IgD-negative memory B cell (primary cell): Measurements from ENCODE around the gene TAF11. TPM values are rescaled to one million over a fixed set of nuclear protein-coding genes. Genes with fewer than 3 reads are reported as not detected.
"Not testable (repeated sequence)": the region's sequence is repeated elsewhere in the genome, so short reads cannot be mapped to it uniquely, and the experiment has no call there.

Source experiments
- H3K27ac Mint-ChIP-seq, 3 donors: one replicate each; pipeline ENCODE4 v1.8.0; 2020 to 2022; ENCODE audit warnings: mild to moderate bottlenecking in 3 of 3, mixed read lengths in 3 of 3, moderate library complexity in 1 of 3
- H3K27me3 Mint-ChIP-seq: one replicate; pipeline ENCODE4 v1.8.0; 2021; ENCODE audit warnings: mixed read lengths
- H3K36me3 Mint-ChIP-seq: one replicate; pipeline ENCODE4 v1.8.0; 2020; ENCODE audit warnings: mild to moderate bottlenecking, mixed read lengths
- H3K4me1 Mint-ChIP-seq, 3 donors: one replicate each; pipeline ENCODE4 v1.8.0; 2020 to 2022; ENCODE audit warnings: mixed read lengths in 3 of 3, mild to moderate bottlenecking in 1 of 3
- H3K4me3 Mint-ChIP-seq, 4 donors: one replicate each; pipeline ENCODE4 v1.8.0; 2020 to 2022; ENCODE audit warnings: mild to moderate bottlenecking in 4 of 4, mixed read lengths in 4 of 4, moderate library complexity in 3 of 4
- H3K9me3 Mint-ChIP-seq, 3 donors: one replicate each; pipeline ENCODE4 v1.8.0; 2020 to 2021; ENCODE audit warnings: mixed read lengths in 3 of 3, mild to moderate bottlenecking in 1 of 3
- polyA plus RNA-seq: library from polyadenylated mRNA; unstranded; fragments of 300-500 nt; fragmentation: Illumina TruSeq; gene quantifications from one replicate; pipeline ENCODE4 v1.2.3, GENCODE V29; 2021

The TAF11 gene
- polyA plus RNA-seq, 1 donor from 2014 or later, result 17.3 TPM

DNA sequence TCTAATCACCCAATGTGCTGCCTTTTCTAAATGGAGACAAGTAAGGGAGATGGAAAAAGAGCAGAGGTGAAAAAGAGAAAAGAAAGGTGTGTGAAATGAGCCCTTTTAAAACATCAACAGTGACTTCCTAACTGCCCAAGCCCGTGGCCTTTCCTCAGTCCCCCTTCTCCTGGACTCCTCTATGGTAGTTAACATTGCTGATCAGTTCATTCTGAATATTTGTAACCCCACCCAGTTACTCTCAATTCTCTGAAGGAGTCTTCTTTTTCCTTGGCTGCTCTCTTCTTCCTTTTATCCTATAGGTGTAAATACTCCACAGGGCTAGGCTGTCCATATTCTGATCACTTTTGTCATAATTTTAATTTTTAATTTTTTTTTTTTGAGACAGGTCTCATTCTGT is 27.1 kb downstream of the TAF11 start:
- Mint-ChIP-seq H3K36me3 (peaks cover 11% of the 10 kb centered on the region), H3K27ac (no peak overlapping the region), H3K4me1 (no peaks in the 10 kb centered on the region), H3K4me3 (no peak overlapping the region), H3K27me3 (no peaks in the 10 kb centered on the region), H3K9me3 (no peaks in the 10 kb centered on the region)

DNA sequence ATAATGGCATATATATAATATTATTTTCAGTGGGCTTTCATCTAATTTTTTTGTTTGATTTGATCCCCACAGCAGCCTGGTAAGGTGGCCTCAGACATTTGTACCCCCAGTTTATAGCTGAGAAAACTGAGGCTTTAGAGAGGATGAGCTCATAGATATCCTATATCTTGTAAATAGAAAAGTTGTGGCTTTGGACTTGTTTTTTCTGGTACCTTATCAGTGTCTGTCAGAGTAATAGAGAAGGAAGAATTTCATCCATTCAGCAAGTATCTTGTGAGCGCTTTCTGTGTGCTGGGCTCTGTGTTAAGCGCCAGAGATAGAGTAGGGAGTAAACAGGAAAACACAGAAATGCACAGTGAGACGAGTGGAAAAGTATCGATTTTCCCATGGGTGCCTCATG is 27.9 kb downstream of the TAF11 start:
- H3K27me3 Mint-ChIP-seq, result no peaks in the 10 kb centered on the region
- peaks cover 12% of the 10 kb centered on the region for H3K36me3 Mint-ChIP-seq
- no peak overlapping the region for H3K27ac Mint-ChIP-seq

DNA sequence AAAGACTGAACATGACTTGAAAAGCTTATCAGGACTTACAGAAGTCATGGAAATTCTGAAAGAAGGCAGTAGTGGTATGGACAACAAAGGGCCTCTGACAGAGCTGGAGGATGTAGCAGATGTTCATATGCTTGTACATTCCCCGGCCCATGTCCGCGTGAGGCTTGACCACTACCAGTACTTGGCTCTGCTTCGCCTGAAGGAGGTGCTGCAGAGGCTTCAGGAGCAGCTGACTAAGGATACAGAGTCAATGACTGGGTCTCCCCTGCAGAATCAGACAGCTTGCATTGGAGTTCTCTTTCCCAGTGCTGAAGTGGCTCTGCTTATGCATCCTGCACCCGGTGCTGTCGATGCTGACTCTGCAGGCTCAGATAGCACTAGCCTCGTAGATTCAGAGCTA is 29.2 kb downstream of the TAF11 start:
- no peak overlapping the region for H3K27ac Mint-ChIP-seq

More for the DNA sequence above, 27.9 kb downstream of the TAF11 start:
- H3K9me3 Mint-ChIP-seq, result no peaks in the 10 kb centered on the region
- H3K4me3 Mint-ChIP-seq, result no peak overlapping the region
- H3K4me1 Mint-ChIP-seq, result no peaks in the 10 kb centered on the region

DNA sequence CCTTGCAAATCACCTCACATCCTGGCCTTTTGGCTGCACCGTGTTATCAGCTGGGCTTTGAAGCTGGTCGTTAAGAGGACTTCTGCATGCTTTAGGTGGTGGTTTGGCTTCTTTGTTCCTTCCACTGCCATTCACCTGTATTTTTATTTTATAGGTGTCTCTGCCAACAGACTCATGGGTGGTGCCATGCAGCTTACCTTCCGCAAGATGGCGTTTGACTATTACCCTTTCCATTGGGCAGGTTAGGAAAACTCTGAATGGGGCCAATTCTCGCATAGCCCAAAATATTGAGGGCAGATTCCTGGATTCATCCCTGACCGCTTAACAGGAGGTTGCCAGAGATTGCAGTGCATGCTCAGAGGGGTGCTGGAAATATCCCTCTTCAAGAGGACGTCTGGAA is 32.4 kb downstream of the TAF11 start:
- Mint-ChIP-seq H3K36me3 (peaks cover 16% of the 10 kb centered on the region), H3K4me3 (no peak overlapping the region), H3K4me1 (peaks cover 0 to under 1% (median 0%) of the 10 kb centered on the region in 3 donors), H3K27ac (no peak overlapping the region), H3K9me3 (no peaks in the 10 kb centered on the region), H3K27me3 (no peaks in the 10 kb centered on the region)

More for the DNA sequence above, 29.2 kb downstream of the TAF11 start:
- Mint-ChIP-seq H3K27me3 (no peaks in the 10 kb centered on the region), H3K4me3 (no peak overlapping the region), H3K4me1 (no peaks in the 10 kb centered on the region), H3K9me3 (no peaks in the 10 kb centered on the region), H3K36me3 (peaks cover 12% of the 10 kb centered on the region)

DNA sequence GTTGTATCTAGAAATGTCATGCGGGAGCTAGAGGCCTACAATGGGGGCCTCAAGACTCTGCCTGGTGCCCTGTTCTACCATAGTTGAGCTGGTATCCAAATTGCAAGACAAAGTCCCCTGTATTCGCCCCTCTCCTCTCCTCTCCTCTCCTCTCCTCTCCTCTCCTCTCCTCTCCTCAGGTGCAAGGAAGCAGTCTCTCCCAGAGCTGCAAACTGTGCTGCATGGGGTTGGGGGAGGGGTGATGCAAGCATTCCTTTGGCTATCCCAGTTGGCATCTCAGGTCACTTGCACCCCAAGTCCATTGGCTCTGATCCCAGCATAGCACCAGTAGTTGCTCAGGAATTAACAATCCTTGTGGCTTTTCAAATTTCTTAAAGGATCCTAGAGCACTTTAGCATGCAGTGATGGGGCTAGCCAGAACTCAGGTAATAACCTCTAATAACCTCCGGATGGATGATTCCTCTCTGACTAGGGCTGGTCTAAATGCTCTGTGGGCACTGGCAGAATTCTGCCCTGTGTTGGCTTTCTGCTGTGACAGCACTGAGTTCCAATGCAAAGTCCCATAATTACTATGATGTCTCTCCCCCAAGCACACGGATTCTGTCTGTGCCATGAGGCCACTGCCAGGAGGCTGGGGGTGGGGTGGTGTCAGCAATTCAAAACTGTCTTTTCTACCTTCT is 35.3 kb downstream of the TAF11 start:
- no peak overlapping the region for H3K27ac Mint-ChIP-seq
- H3K4me1 Mint-ChIP-seq, result peaks cover 0 to 4% (median 0%) of the 10 kb centered on the region in 3 donors
- H3K4me3 Mint-ChIP-seq, result no peak overlapping the region
- peaks cover 14% of the 10 kb centered on the region for H3K36me3 Mint-ChIP-seq
- H3K27me3 Mint-ChIP-seq, result no peaks in the 10 kb centered on the region
- H3K9me3 Mint-ChIP-seq, result no peaks in the 10 kb centered on the region

DNA sequence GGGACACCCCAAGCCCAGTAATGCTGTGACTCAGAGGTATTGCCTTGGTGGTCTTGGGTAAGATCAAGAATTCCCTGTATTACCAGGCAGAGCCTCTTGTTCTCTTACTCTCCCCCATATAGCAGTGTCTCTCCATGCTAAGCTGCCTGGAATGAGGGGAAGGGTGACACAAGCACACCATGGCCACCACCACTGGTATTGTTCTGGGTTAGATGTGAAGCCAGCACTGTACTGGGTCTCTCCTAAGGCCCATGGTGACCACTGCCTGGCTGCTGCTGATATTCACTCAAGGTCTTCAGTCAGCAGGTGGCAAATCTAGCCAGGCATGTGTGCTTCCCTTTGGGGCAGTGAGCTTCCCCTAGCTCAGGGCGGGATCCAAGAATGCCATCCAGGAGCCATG is 36.5 kb downstream of the TAF11 start:
- Mint-ChIP-seq H3K36me3 (peaks cover 15% of the 10 kb centered on the region), H3K27me3 (no peaks in the 10 kb centered on the region), H3K4me1 (peaks cover 0 to 4% (median 0%) of the 10 kb centered on the region in 3 donors), H3K4me3 (no peak overlapping the region), H3K27ac (no peak overlapping the region), H3K9me3 (no peaks in the 10 kb centered on the region)

DNA sequence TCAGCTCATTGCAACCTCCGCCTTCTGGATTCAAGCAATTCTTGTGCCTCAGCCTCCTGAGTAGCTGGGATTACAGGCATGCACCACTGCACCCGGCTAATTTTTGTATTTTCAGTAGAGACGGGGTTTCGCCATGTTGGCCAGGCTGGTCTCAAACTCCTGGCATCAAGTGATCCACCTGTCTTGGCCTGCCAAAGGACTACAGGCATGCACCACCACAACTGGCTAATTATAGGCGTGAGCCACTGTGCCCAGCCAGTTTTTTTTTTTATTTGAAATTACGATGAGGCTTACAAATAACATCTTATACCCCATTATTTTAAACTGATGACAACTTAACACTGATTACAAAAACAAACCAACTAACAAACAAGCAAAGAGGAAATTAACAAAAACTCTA is 38.8 kb downstream of the TAF11 start:
- not testable (repeated sequence) for H3K4me1 Mint-ChIP-seq, H3K27me3 Mint-ChIP-seq, H3K27ac Mint-ChIP-seq, H3K4me3 Mint-ChIP-seq, H3K9me3 Mint-ChIP-seq, H3K36me3 Mint-ChIP-seq

DNA sequence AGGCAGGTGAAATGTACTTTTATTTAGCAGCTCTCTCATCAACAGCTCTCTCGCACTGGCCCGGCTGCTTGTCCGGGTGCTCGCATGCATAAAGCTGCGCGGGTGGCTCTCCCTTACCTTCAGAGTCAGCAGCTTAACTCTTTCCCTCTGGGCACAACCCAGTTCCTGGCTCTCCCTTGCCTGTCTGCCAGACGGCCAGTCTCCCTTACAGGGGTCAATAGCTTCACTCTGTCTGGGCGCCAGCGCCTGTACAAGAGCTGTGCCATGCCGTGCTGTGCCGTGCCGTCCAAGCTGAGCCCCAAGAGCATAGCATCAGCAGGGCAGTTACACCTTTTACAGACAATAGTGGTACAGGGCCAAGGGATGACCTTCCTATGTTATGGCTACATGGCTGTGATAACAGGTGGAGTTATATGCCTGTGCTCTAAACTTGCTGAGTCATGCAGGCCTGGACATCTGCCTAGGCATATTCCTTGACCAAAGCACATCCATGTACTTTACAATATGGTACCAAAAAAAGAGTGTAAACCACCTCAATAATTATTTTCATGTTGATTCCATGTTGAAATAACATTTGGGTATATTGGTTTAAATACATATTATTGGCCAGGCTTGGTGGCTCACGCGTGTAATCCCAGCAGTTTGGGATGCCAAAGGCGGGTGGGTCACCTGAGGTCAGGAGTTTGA is 48.0 kb downstream of the TAF11 start:
- Mint-ChIP-seq H3K36me3 (peaks cover 5% of the 10 kb centered on the region), H3K27ac (no peak overlapping the region), H3K4me3 (no peak overlapping the region), H3K9me3 (no peaks in the 10 kb centered on the region), H3K27me3 (no peaks in the 10 kb centered on the region), H3K4me1 (no peaks in the 10 kb centered on the region)

DNA sequence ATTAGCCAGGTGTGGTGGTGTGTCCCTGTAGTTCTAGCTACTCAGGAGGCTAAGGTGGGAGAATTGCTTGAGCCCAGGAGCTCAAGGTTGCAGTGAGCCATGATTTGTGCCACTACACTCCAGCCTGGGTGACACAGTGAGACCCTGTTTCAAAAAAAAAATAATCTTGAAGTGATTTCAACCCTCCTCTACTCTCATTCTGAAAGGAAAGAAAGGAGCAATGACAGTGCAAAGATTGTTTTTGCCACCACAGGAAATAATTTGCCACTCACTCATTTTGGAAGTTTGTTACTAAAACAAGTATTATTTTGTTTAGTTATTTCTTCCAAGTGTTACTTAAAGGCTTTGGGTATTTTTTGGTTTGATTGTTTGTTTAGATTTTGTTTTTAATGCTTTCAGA is 50.3 kb downstream of the TAF11 start:
- Mint-ChIP-seq H3K9me3 (no peaks in the 10 kb centered on the region), H3K4me1 (no peaks in the 10 kb centered on the region), H3K27me3 (no peaks in the 10 kb centered on the region), H3K4me3 (no peak overlapping the region), H3K36me3 (peaks cover 11% of the 10 kb centered on the region), H3K27ac (no peak overlapping the region)

DNA sequence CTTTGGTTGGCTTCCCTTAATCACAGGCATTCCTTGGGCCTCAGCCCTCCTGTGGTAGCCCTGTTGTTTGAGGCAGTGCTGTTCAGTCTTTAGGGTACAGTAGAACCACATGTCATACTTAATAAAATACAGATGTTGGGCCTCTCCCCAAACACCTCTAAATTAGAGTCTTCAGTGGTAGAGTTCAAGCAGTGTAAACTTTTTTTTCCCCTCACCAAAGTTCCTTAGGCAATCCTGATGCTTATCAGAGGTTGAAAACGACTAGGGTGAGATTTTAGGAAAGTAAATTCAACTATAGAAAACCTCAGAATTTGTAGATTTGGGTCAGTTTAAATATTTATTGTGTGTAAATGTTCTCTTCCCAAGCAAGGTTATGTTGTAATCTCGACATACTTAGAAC is 51.4 kb downstream of the TAF11 start:
- Mint-ChIP-seq H3K36me3 (peaks cover 11% of the 10 kb centered on the region), H3K4me3 (no peak overlapping the region), H3K27ac (no peak overlapping the region), H3K27me3 (no peaks in the 10 kb centered on the region), H3K9me3 (no peaks in the 10 kb centered on the region), H3K4me1 (no peaks in the 10 kb centered on the region)

DNA sequence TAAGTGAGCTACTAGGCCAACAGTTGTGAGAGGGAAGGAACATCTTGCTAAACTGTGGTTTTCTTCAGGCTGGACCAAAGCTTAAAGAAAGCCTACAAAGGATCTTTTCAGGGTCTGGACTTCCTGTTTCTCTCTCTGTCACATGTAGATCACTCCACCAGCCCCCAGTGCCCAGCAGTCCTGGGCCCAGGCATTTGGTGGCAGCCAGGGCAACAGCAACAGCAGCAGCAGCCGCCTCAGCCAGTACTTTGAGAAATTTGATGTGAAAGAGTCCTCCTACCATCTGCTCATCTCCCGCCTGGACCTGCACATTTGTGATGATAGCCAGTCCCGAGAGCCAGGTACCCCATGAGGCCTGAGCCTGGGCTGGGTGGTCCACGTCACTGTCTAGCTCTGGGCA is 51.8 kb downstream of the TAF11 start:
- H3K9me3 Mint-ChIP-seq, result no peaks in the 10 kb centered on the region
- H3K27me3 Mint-ChIP-seq, result no peaks in the 10 kb centered on the region
- peaks cover 11% of the 10 kb centered on the region for H3K36me3 Mint-ChIP-seq
- no peak overlapping the region for H3K27ac Mint-ChIP-seq
- no peaks in the 10 kb centered on the region for H3K4me1 Mint-ChIP-seq
- no peak overlapping the region for H3K4me3 Mint-ChIP-seq

DNA sequence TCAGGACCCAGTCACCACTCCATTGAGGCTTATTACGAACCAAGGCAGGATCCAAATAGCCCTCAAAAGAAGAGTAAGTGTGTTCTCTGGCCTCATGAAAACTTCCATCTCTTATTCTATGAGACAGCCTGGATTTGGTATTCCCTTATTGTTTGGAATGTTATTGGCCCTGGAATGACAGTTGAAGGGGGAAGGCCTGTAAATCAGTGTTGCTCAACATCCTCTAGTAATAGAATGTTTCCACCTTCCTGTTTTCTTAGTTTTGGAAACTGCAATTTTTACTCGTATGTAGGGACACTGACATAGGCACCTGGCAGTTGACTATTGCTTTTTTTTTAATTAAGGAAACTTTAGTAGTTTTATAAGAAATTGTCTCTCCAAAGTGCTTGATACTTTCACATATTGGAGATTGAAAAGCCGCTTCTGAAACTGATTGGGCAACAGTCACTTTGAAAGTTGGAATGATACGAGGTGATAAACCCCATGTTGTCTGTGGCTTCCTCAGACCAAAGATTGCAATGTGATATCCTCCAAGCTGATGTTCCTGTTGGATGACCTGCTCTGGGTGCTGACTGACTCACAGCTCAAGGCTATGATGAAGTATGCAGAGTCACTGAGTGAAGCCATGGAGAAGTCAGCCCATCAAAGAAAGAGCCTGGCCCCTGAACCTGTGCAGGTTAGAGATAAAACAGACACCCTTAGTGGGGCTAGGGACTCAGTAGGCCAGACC is 52.9 kb downstream of the TAF11 start:
- Mint-ChIP-seq H3K4me3 (no peak overlapping the region), H3K4me1 (no peaks in the 10 kb centered on the region), H3K27me3 (no peaks in the 10 kb centered on the region), H3K27ac (no peak overlapping the region), H3K36me3 (peaks cover 11% of the 10 kb centered on the region), H3K9me3 (no peaks in the 10 kb centered on the region)

DNA sequence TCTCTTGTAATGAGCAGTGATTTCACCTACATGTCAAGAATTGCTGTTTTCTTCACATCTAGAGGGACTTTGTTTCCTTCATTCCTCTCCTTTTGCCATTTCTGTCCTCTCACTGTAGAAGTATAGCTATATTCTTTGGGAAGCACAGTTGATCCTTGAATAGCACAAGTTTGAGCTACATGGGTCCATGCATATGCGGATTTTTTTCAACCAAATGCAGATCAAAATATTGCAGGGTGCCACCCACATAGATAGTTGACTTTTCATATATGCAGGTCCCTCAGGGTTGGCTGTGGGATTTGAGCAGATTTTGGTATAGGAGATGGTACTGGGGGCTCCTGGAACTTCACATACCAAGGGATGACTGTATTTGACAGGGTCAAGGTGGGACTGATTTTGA is 54.9 kb downstream of the TAF11 start:
- peaks cover 10% of the 10 kb centered on the region for H3K36me3 Mint-ChIP-seq
- H3K27ac Mint-ChIP-seq, result no peak overlapping the region
- no peaks in the 10 kb centered on the region for H3K9me3 Mint-ChIP-seq
- H3K4me3 Mint-ChIP-seq, result no peak overlapping the region
- H3K4me1 Mint-ChIP-seq, result no peaks in the 10 kb centered on the region
- H3K27me3 Mint-ChIP-seq, result no peaks in the 10 kb centered on the region

DNA sequence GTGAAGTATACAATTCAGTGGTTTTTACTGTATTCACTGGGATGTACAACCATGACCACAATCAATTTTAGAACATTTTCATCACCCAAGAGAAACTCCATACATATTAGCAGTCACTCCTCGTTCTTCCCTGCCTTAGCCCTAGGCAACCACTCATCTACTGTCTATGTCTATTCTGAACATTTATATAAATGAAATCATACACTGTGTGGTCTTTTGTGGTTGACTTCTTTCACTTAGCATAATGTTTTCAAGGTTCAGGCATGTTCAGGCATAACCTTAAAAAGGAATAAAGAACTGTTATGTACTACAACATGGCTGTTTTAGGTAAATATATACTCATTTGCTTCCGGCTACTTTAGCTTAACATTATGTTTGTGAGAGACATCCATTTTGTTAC is 58.7 kb downstream of the TAF11 start:
- peaks cover 12% of the 10 kb centered on the region for H3K36me3 Mint-ChIP-seq
- H3K4me1 Mint-ChIP-seq, result no peaks in the 10 kb centered on the region
- H3K4me3 Mint-ChIP-seq, result no peak overlapping the region
- peak overlapping the region in 1 of 3 donors; percentile 56 for H3K27ac Mint-ChIP-seq
- H3K27me3 Mint-ChIP-seq, result no peaks in the 10 kb centered on the region
- no peaks in the 10 kb centered on the region for H3K9me3 Mint-ChIP-seq
